ENCODE measurements around the gene RTN3.
A peak's percentile ranks its signal among the peaks of the same experiment; 100 is the strongest.
"Not testable (repeated sequence)": the region's sequence is repeated elsewhere in the genome, so short reads cannot be mapped to it uniquely, and the experiment has no call there.

RTN3 gene

DNA sequence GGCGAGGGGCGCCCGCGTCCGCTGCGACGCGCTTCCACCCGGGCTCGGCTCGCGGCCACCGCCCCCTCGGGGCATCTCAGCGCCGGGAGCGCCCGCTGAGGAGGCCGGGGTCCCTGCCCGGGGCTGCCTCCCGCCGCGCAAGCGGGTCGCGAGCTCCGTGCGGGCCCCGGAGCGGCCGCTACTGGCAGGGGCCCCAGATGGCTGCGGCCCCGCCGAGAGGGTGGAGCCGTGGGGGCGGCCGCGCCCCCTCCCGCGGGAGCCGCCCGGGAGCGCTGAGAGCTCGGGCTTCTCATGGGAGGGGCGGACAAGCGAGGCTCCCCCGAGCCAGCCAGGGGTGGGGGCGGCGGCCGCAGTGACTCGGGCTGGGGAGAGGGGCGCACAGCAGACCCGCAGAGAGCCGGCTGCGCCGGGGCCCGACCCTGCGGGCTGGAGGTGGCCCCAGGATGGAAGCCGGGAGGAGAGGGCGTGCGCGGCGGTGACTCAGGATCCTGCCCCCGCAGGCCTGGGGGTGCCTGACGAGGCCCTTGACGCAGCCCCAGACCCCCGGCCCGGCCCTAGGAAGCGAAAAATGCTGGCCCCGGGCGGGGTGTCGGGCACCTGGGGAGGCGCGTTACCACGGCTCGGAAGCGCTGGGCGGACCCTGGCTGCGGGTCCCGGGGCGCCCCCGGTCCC lies 87.9 kb downstream of the RTN3 start:
- DNase-seq (ENCODE audit: low read depth in 2 of 2): peak; percentile 26 to 40
- H3K4me3 ChIP-seq (replicated peaks in 1 of 2; ENCODE audit: low read depth in 2 of 2, low read length in 2 of 2): peak overlapping the region; percentile 55 to 77
- TF ChIP-seq, protein P1, sequence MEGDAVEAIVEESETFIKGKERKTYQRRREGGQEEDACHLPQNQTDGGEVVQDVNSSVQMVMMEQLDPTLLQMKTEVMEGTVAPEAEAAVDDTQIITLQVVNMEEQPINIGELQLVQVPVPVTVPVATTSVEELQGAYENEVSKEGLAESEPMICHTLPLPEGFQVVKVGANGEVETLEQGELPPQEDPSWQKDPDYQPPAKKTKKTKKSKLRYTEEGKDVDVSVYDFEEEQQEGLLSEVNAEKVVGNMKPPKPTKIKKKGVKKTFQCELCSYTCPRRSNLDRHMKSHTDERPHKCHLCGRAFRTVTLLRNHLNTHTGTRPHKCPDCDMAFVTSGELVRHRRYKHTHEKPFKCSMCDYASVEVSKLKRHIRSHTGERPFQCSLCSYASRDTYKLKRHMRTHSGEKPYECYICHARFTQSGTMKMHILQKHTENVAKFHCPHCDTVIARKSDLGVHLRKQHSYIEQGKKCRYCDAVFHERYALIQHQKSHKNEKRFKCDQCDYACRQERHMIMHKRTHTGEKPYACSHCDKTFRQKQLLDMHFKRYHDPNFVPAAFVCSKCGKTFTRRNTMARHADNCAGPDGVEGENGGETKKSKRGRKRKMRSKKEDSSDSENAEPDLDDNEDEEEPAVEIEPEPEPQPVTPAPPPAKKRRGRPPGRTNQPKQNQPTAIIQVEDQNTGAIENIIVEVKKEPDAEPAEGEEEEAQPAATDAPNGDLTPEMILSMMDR (IDR thresholded peaks at IDR 0.05; ENCODE audit: low read depth, low read length): no peak

DNA sequence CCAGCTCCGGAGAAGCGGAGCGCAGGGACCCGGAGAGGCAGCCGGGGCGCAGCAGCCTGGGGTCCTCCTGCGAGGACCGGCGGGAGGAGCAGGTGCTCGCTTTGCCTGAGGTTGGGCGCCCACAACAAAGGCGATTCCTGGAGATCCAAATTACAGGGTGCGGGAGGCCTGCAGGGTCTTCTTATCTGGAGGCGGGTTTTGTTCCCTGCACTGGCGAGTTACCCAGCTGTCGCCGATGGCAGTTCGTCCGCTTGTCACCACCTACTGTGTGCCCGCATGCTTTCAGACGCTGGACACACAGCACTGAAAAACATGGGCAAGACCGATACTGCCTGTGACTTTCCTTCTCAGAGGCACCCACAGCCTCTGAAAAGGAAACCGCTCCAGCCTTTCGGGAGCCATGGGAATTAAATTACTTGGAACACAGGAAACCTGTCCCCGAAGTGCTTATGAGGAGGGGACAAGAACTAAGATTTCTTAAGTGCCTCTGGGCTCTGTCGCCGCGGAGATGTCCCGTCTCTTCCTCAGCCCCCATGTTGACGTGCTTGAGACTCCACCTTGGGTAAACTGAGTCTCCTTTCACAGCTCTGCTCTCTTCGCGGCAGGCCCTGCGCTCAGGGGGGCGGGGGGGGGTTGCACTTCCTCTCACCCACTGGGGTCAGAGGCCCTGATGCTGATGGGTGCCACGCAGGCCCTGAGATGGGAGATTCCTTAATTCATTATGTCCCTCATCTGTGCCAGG lies 88.6 kb downstream of the RTN3 start:
- TF ChIP-seq, protein P1 (IDR thresholded peaks at IDR 0.05; ENCODE audit: low read depth, low read length): no peak
- DNase-seq (ENCODE audit: low read depth in 2 of 2): no peak
- peak overlapping the region; percentile 55 to 77 for H3K4me3 ChIP-seq (replicated peaks in 1 of 2; ENCODE audit: low read depth in 2 of 2, low read length in 2 of 2)

DNA sequence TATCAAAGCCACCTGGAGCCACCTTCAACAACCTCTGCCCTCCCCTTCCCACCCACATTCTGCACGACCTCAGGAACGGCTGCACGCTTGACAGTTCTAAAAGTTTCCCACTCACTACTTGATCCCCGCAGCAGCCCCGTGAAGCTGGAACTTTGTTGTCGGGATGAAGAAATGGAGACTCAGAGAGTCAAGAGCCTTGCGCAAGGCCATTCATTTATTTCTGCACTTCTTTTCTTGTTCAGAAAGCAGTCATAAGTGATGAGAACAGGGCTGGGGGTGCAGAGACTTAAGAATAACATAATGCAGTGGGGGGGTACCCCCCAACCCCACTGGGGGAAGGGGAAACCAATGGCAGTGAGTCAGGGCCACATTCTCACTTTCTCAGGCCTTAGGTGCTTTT lies 89.5 kb downstream of the RTN3 start:
- H3K4me3 ChIP-seq (replicated peaks in 1 of 2; ENCODE audit: low read depth in 2 of 2, low read length in 2 of 2): no peak overlapping the region
- DNase-seq (ENCODE audit: low read depth in 2 of 2): no peak
- TF ChIP-seq, protein P1 (IDR thresholded peaks at IDR 0.05; ENCODE audit: low read depth, low read length): no peak

DNA sequence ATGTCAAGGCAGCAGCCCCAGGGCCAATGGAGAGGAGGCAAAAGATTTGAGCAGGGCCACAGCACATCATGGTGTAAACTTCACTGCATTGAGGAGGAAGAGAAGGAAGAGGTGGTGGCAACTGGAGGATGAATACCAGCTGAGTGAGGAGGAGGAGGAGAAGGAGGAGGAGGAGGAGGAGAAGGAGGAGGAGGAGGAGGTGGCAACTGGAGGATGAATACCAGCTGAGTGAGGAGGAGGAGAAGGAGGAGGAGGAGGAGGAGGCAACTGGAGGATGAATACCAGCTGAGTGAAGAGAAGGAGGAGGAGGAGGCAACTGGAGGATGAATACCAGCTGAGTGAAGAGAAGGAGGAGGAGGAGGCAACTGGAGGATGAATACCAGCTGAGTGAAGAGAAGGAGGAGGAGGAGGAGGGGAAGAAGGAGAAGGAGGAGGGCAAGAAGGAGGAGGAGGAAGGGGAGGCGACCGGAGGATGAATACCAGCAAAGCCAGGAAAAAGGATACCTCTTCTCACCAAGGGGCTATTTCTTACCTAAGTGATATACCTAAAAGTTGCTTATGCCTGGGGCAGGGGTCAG lies 90.5 kb downstream of the RTN3 start:
- not testable (repeated sequence) for H3K4me3 ChIP-seq (replicated peaks in 1 of 2; ENCODE audit: low read depth in 2 of 2, low read length in 2 of 2); DNase-seq (ENCODE audit: low read depth in 2 of 2)

DNA sequence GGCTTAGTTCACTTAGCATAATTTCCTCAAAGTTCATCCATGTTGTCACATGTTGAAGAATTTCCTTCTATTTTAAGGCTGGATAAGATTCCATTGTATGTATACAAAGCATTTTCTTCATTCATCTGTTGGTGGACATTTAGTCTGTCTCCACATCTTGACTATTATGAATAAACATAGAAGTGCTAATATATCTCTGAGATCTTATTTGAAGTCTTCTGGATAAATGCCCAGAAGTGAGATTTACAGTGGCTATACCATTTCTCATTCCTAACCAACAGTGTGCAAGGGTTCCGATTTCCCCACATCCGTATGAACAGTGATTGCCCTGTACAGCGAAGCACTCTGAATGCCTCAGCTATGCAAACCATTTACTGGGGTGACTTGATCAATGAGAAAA lies 93.9 kb downstream of the RTN3 start:
- no peak for DNase-seq (ENCODE audit: low read depth in 2 of 2)
- H3K4me3 ChIP-seq (replicated peaks in 1 of 2; ENCODE audit: low read depth in 2 of 2, low read length in 2 of 2): no peak overlapping the region
- TF ChIP-seq, protein P1 (IDR thresholded peaks at IDR 0.05; ENCODE audit: low read depth, low read length): no peak

DNA sequence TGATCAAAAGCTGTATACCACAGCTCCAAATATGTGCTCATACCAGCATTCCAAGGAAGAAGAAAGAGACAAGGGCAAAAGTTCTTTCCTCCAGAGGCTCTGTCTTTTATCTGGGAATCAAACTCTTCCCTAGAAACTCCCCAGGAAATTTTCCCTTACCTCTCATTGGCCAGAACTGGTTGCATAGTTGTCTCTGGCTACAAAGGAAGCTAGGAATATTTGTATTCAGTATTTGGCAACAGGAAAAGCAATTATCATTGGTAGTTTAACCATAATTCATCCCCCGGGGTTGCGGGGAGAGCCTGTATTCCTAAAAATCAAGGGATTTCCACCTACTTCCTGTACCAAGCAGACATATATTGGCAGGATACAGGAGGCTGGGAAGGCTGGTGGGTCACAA lies 97.7 kb downstream of the RTN3 start:
- DNase-seq (ENCODE audit: low read depth in 2 of 2): peak in 1 of 2 donors; percentile 31
- TF ChIP-seq, protein P1 (IDR thresholded peaks at IDR 0.05; ENCODE audit: low read depth, low read length): no peak
- H3K4me3 ChIP-seq (replicated peaks in 1 of 2; ENCODE audit: low read depth in 2 of 2, low read length in 2 of 2): no peak overlapping the region

DNA sequence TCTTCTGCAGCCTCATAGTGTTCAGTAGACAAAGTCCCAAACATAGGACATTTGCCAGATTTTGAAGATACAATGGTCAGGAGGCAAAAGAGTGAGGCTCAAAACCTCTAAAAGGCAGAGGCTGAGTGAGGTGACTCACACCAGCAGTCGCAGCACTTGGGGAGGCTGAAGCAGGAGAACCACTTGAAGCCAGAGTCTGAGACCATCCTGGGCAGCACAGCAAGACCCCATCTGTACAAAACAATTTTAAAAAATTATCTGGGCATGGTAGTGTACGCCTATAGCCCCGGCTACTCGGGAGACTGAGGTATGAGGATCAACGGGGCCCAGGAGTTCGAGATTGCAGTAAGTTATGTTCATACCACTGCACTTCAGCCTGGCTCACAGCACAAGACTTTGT lies 101.4 kb downstream of the RTN3 start:
- TF ChIP-seq, protein P1 (IDR thresholded peaks at IDR 0.05; ENCODE audit: low read depth, low read length): no peak
- no peak overlapping the region for H3K4me3 ChIP-seq (replicated peaks in 1 of 2; ENCODE audit: low read depth in 2 of 2, low read length in 2 of 2)
- DNase-seq (ENCODE audit: low read depth in 2 of 2): no peak

Data from cardiac fibroblast (primary cell).